ENCODE data around the gene CAMTA1. TPM values are rescaled to one million over a fixed set of nuclear protein-coding genes. Genes with fewer than 3 reads are reported as not detected.
"Not testable (repeated sequence)": the region's sequence is repeated elsewhere in the genome, so short reads cannot be mapped to it uniquely, and the experiment has no call there.

CAMTA1 gene
- total RNA-seq, 1 experiment from 2014 or later, result 85.2 TPM

- no TSS peak for BruUV-seq (replicated peaks)
- CTCF ChIA-PET, result no interaction called here
- Histone ChIP-seq H3K9me3 (ENCODE audit: low read depth, low read length, poor library complexity, severe bottlenecking) (no peaks in the 10 kb centered on the region), H3K4me3 (ENCODE audit: low read depth, low read length, poor library complexity, severe bottlenecking) (no peak overlapping the region), H3K27me3 (replicated peaks; ENCODE audit: insufficient read depth, low read depth, low read length, poor library complexity) (peaks cover 4% of the 10 kb centered on the region), H3K4me1 (ENCODE audit: insufficient read depth, low read length, poor library complexity, severe bottlenecking) (no peaks in the 10 kb centered on the region), H3K27ac (ENCODE audit: low read depth, low read length, poor library complexity, severe bottlenecking) (no peak overlapping the region), H3K36me3 (ENCODE audit: insufficient read depth, low read length, poor library complexity, severe bottlenecking) (no peaks in the 10 kb centered on the region)
- intact Hi-C loops (cut with micrococcal nuclease; ENCODE audit: unreplicated experiment), result no loop called here
- POLR2A ChIA-PET (ENCODE audit: low non-redundant PET), result interaction anchor here (0.5 kb wide), 1 partner anchor 48 kb away, joined by 3 read pairs; no protein-coding TSS in a partner anchor
- TF ChIP-seq, protein P1, sequence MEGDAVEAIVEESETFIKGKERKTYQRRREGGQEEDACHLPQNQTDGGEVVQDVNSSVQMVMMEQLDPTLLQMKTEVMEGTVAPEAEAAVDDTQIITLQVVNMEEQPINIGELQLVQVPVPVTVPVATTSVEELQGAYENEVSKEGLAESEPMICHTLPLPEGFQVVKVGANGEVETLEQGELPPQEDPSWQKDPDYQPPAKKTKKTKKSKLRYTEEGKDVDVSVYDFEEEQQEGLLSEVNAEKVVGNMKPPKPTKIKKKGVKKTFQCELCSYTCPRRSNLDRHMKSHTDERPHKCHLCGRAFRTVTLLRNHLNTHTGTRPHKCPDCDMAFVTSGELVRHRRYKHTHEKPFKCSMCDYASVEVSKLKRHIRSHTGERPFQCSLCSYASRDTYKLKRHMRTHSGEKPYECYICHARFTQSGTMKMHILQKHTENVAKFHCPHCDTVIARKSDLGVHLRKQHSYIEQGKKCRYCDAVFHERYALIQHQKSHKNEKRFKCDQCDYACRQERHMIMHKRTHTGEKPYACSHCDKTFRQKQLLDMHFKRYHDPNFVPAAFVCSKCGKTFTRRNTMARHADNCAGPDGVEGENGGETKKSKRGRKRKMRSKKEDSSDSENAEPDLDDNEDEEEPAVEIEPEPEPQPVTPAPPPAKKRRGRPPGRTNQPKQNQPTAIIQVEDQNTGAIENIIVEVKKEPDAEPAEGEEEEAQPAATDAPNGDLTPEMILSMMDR (conservative IDR thresholded peaks at IDR 0.05; ENCODE audit: low read depth, low read length), result no peak
- TF ChIP-seq EZH2 (IDR thresholded peaks at IDR 0.05; ENCODE audit: borderline replicate concordance, low read depth, low read length, poor library complexity, severe bottlenecking), result no peak
- no peak for DNase-seq (ENCODE audit: low spot score)
Observed at GRCh38 chr1:7152655-7153054, 367.4 kb downstream of the CAMTA1 start.

- intact Hi-C loops (cut with micrococcal nuclease; ENCODE audit: unreplicated experiment), result no loop called here
- TF ChIP-seq, protein P1 (conservative IDR thresholded peaks at IDR 0.05; ENCODE audit: low read depth, low read length), result no peak
- no peak for TF ChIP-seq EZH2 (IDR thresholded peaks at IDR 0.05; ENCODE audit: borderline replicate concordance, low read depth, low read length, poor library complexity, severe bottlenecking)
- BruUV-seq (replicated peaks), result no TSS peak
- ChIA-PET CTCF (no interaction called here), POLR2A (ENCODE audit: low non-redundant PET) (no interaction called here)
- Histone ChIP-seq H3K4me3 (ENCODE audit: low read depth, low read length, poor library complexity, severe bottlenecking) (no peak overlapping the region), H3K27ac (ENCODE audit: low read depth, low read length, poor library complexity, severe bottlenecking) (no peak overlapping the region), H3K4me1 (ENCODE audit: insufficient read depth, low read length, poor library complexity, severe bottlenecking) (no peaks in the 10 kb centered on the region), H3K9me3 (ENCODE audit: low read depth, low read length, poor library complexity, severe bottlenecking) (no peaks in the 10 kb centered on the region), H3K36me3 (ENCODE audit: insufficient read depth, low read length, poor library complexity, severe bottlenecking) (no peaks in the 10 kb centered on the region), H3K27me3 (replicated peaks; ENCODE audit: insufficient read depth, low read depth, low read length, poor library complexity) (peaks cover 4% of the 10 kb centered on the region)
- no peak for DNase-seq (ENCODE audit: low spot score)
Observed at GRCh38 chr1:7153464-7153863, 368.2 kb downstream of the CAMTA1 start.

DNA sequence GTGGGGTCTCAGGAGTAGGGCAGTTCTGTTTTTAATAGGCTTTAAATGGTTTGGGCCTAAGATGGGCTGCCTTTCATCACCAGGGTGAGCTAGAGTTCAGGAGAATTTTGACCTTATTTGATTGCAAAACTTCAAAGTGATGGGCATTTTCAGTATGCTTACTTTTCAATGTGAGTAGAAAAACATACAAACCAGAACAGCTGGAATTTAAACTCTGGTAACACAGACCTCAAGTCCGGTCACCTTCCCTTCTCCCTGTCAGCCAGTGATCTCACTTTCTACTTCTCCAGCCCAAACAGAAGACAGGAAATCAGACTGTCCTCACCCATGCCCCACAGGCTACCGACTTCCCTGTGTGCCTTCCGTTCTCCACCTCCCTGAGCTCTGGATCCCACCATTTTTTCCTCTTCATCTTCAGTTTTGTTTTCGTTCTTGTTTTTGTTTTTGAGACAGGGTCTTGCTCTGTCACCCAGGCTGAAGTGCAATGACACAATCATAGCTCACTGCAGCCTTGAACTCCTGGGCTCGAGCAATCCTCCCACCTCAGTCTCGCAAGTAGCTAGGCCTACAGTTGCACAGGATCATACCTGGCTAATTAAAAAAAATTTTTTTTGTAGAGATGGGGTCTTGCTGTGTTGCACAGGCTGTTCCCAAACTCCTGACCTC lies 374.0 kb downstream of the CAMTA1 start:
- TF ChIP-seq, protein P1 (conservative IDR thresholded peaks at IDR 0.05; ENCODE audit: low read depth, low read length), result no peak
- TF ChIP-seq EZH2 (IDR thresholded peaks at IDR 0.05; ENCODE audit: borderline replicate concordance, low read depth, low read length, poor library complexity, severe bottlenecking), result no peak
- Histone ChIP-seq H3K27ac (ENCODE audit: low read depth, low read length, poor library complexity, severe bottlenecking) (no peak overlapping the region), H3K4me3 (ENCODE audit: low read depth, low read length, poor library complexity, severe bottlenecking) (no peak overlapping the region), H3K9me3 (ENCODE audit: low read depth, low read length, poor library complexity, severe bottlenecking) (no peaks in the 10 kb centered on the region), H3K36me3 (ENCODE audit: insufficient read depth, low read length, poor library complexity, severe bottlenecking) (no peaks in the 10 kb centered on the region), H3K4me1 (ENCODE audit: insufficient read depth, low read length, poor library complexity, severe bottlenecking) (no peaks in the 10 kb centered on the region), H3K27me3 (replicated peaks; ENCODE audit: insufficient read depth, low read depth, low read length, poor library complexity) (peaks cover 19% of the 10 kb centered on the region)
- intact Hi-C loops (cut with micrococcal nuclease; ENCODE audit: unreplicated experiment), result no loop called here
- ChIA-PET CTCF (no interaction called here), POLR2A (ENCODE audit: low non-redundant PET) (no interaction called here)
- DNase-seq (ENCODE audit: low spot score), result no peak
- no TSS peak for BruUV-seq (replicated peaks)

DNA sequence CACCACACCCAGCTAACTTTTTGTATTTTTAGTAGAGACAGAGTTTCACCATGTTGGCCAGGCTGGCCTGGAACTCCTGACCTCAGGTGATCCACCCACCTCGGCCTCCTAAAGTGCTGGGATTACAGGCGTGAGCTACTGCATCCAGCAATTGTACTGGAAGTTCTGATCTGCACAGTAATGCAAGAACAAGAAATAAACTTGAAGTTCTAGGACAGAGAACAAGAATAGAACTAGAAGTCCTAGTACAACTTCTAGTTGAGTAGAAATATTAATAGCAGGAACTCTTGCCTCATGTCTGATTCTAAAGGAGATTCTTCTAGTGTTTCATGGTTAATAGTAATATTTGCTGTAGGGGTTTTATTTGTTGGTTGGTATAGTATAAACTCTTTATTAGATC lies 383.3 kb downstream of the CAMTA1 start:
- H3K4me1 ChIP-seq (ENCODE audit: insufficient read depth, low read length, poor library complexity, severe bottlenecking); H3K9me3 ChIP-seq (ENCODE audit: low read depth, low read length, poor library complexity, severe bottlenecking); BruUV-seq (replicated peaks); H3K36me3 ChIP-seq (ENCODE audit: insufficient read depth, low read length, poor library complexity, severe bottlenecking); H3K27ac ChIP-seq (ENCODE audit: low read depth, low read length, poor library complexity, severe bottlenecking); intact Hi-C loops (cut with micrococcal nuclease; ENCODE audit: unreplicated experiment); DNase-seq (ENCODE audit: low spot score); POLR2A ChIA-PET (ENCODE audit: low non-redundant PET); H3K4me3 ChIP-seq (ENCODE audit: low read depth, low read length, poor library complexity, severe bottlenecking): not testable (repeated sequence)
- CTCF ChIA-PET, result interaction anchor here (0.6 kb wide), 1 partner anchor 224 kb away, joined by 6 read pairs; no protein-coding TSS in a partner anchor
- peaks cover 30% of the 10 kb centered on the region for H3K27me3 ChIP-seq (replicated peaks; ENCODE audit: insufficient read depth, low read depth, low read length, poor library complexity)

All from A673 (cell line).